Measurements from ENCODE around the gene S100A5.

S100A5 gene

DNA sequence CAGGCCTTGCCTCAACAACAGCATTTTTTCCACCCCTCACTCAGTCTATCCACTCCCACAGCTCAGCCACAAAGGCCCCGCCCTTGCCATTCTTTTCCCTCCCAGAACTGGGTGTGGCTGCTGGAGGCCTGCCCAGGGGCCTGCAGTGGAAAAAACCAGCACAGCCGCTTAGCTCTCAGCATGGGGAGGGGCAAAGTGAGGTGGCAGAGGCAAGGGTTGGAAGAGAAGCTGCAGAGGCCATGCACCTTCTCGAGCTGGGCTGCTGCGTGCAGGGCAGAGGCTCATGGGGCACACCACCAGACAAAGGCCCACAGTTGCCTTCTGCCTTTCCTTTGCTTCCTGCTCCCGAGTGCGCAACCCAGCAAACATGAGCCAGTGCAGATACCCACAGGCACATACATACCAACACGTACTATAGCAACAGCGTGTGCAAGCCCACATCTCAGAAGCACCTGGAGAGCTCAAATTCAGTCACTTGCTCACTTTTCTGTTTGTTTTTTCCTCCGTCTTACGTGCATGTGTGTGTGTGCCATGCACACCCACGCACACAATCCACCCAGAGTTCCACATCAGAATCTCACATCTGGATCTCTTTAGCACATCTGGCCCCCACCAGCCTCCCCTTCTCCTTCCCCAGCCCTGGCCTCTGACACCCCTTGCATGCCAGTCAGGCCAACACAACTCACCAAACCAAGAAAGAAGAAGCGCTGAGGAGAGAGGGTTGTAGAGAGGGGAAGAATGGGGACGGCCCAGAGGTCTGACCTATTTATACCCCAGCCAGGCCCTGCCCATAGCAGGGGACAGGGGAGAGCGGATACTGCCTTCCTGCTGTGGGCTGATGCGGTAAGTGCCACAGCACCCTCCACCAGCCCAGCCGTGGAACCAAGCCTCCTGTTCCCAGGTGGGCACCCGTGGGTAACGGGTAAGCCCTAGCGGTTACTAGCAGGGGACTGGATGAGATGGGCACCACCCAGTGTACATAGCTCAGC lies 4.6 kb upstream of the S100A5 start, which contains the start of gene S100A4:
Gene S100A4, minus strand, starts transcription at position 740 of the 989 bp plus-strand sequence. CDS start 1,012 bp downstream, outside the sequence.
- TF ChIP-seq, protein P1, sequence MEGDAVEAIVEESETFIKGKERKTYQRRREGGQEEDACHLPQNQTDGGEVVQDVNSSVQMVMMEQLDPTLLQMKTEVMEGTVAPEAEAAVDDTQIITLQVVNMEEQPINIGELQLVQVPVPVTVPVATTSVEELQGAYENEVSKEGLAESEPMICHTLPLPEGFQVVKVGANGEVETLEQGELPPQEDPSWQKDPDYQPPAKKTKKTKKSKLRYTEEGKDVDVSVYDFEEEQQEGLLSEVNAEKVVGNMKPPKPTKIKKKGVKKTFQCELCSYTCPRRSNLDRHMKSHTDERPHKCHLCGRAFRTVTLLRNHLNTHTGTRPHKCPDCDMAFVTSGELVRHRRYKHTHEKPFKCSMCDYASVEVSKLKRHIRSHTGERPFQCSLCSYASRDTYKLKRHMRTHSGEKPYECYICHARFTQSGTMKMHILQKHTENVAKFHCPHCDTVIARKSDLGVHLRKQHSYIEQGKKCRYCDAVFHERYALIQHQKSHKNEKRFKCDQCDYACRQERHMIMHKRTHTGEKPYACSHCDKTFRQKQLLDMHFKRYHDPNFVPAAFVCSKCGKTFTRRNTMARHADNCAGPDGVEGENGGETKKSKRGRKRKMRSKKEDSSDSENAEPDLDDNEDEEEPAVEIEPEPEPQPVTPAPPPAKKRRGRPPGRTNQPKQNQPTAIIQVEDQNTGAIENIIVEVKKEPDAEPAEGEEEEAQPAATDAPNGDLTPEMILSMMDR (IDR thresholded peaks at IDR 0.05; ENCODE audit: insufficient read depth, low read depth, low read length, missing control alignments): no peak
- no peak for DNase-seq (ENCODE audit: low read depth)
- H3K4me3 ChIP-seq (ENCODE audit: low read depth, low read length): no peak within 1 kb of the TSS

DNA sequence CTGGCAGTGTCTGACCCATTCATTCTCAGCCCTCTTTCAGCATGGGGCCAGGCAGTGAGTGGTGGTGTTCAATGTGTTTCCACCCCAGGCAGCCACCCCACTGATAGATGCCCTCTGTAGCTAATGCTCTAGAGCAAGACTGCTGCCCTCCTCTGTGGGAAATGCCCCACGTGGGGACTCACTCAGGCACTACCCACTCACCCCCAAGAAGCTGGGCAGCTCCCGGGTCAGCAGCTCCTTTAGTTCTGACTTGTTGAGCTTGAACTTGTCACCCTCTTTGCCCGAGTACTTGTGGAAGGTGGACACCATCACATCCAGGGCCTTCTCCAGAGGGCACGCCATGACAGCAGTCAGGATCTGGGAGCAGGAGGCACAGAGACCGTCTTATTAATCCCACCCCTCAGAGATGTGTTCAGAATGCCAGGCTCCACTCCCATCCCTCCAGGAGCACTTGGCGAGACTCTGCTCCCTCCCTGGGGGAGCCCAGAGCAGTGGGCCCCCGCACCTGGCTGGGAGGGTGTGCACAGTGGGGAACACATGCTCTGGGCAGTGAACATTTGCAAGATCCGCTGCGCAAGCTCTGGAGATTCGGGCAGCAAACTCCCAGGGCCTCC lies 3.8 kb upstream of the S100A5 start:
- no peak overlapping the region for H3K4me3 ChIP-seq (ENCODE audit: low read depth, low read length)
- TF ChIP-seq, protein P1 (IDR thresholded peaks at IDR 0.05; ENCODE audit: insufficient read depth, low read depth, low read length, missing control alignments): no peak
- DNase-seq (ENCODE audit: low read depth): no peak

DNA sequence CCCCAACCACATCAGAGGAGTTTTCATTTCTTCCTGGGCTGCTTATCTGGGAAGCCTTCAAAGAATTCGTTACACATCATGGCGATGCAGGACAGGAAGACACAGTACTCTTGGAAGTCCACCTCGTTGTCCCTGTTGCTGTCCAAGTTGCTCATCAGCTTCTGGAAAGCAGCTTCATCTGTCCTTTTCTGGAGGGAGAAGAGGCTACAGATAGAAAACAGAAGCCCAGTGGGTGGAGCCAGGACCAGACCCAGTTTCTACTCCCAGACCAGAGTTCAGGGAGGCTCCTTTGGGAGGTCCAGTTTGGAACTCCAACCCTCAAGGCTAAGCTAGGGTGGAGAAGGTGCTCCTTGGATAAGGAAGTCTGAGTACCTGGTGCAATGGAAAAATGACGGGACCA lies 3.0 kb upstream of the S100A5 start:
- no peak overlapping the region for H3K4me3 ChIP-seq (ENCODE audit: low read depth, low read length)
- TF ChIP-seq, protein P1 (IDR thresholded peaks at IDR 0.05; ENCODE audit: insufficient read depth, low read depth, low read length, missing control alignments): no peak
- no peak for DNase-seq (ENCODE audit: low read depth)

DNA sequence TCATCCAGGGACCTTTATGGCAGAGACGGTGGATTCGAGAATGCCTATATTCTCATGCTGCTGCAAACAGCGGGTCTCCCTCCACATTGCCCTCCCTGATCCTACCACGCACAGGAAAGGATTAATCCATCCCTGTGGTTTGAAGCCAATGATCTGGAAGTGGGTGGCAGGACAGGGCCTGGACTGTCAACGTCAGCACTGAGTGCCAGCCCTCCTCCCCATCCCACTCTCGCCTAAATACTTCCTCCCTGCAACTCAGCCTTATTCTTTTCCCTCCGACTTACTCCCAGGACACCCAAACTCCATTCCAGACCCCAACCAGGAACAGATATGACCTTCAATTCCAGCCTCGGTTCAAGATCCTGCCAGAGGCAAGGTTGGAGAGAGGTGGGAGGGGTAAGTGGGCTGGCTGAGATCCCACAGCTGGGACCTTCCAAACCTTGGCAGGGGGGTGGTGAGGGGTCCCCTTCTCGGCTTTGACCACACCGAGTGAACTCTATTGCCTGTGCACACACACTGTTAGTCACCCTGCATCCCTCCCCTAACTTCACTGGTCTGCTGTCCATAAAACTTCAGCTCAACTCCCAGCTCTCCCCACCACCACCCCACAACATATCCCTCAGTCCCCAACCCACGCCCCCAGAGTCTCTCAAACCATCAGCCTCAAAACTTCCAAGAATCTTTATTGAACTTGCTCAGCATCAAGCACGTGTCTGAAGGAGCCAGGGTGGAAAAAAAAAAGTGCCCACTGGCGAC lies 2.4 kb upstream of the S100A5 start:
- TF ChIP-seq, protein P1 (IDR thresholded peaks at IDR 0.05; ENCODE audit: insufficient read depth, low read depth, low read length, missing control alignments): no peak
- no peak overlapping the region for H3K4me3 ChIP-seq (ENCODE audit: low read depth, low read length)
- no peak for DNase-seq (ENCODE audit: low read depth)

DNA sequence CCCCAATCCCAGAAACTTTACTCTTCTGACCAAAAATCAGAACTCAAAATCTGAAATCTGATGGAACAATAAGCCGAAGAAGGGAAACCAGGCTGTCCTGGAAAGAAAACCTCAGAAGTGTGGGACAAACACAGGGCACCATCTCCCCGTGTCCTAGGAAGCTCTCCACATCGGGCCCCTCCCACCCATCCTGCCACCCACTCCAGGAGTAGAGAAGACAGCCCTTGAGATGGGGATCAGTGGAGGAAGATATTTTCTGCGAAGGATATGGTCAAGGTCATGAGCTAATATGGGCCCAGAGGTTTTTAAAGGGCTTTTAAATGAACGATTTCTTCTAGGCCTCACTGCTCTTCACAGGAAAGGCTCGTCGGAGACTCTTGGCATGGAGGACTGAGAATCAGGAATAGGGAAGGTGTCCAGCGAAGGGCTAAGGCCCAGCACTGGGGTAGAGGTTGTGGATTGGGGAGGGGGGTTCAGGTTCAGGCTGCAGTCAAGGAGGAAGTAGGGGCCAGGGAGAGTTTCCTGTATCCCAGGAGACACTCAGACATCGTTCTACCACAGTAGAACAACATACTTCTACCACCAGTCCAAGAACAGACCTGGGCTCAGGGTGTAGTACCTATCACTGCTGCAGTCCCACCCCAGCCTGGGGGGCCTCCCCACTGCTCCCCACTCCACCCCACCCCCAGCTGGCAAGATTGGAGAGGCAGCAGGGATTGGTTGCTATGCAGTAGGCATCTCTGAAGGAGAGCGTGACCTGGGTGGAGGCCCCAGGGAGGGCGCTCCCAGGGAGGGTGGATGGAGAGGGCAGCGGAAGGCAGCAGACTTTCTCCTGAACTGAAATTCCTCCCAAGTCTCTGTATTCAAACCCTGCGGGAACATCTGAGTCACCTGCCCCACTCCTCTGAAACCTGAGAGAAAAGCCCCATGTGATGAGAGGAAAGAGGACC lies 1.2 kb upstream of the S100A5 start:
- no peak overlapping the region for H3K4me3 ChIP-seq (ENCODE audit: low read depth, low read length)
- DNase-seq (ENCODE audit: low read depth): no peak
- TF ChIP-seq, protein P1 (IDR thresholded peaks at IDR 0.05; ENCODE audit: insufficient read depth, low read depth, low read length, missing control alignments): no peak
